K562 treated with DMSO at 1 percent for 12 hours (cell line): ENCODE data around the gene BARX2. TPM values are rescaled to one million over a fixed set of nuclear protein-coding genes. Genes with fewer than 3 reads are reported as not detected.

Experiments used
- total RNA-seq: library from RNA; unstranded; fragments of 300-600 nt; gene quantifications from 2 replicates; pipeline ENCODE4 v1.2.3, GENCODE V29; 2022; ENCODE audit not compliant: insufficient read depth

BARX2 gene, protein sequence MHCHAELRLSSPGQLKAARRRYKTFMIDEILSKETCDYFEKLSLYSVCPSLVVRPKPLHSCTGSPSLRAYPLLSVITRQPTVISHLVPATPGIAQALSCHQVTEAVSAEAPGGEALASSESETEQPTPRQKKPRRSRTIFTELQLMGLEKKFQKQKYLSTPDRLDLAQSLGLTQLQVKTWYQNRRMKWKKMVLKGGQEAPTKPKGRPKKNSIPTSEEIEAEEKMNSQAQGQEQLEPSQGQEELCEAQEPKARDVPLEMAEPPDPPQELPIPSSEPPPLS
- not detected in 2 replicates for total RNA-seq

GRCh38 chr11:129375751-129376657 is at the start of gene BARX2:
BARX2 (plus strand) TSS chr11:129375848; CDS start chr11:129376036, 188 bp downstream.

Other genes with a start within 250 kb of the BARX2 start
- gene ARHGAP32, start 183.5 kb upstream of the BARX2 start, total RNA-seq, result not detected in 2 replicates